Central memory CD8-positive, alpha-beta T cell (primary cell): Measurements from ENCODE around the gene GOLGA8B.
"Not testable (repeated sequence)": the region's sequence is repeated elsewhere in the genome, so short reads cannot be mapped to it uniquely, and the experiment has no call there.

ENCODE experiments used
- ATAC-seq: fragments of 150-1000 bp; cut with Tn5 transposase; replicated peaks from 2 replicates; pipeline ENCODE4 v1.10.0; 2022; ENCODE audit warnings: mild to moderate bottlenecking, moderate FRiP score, moderate number of reproducible peaks; ENCODE audit not compliant: poor library complexity, severe bottlenecking; ENCODE audit errors: extremely low read depth
- DNase-seq, 2 donors: peaks; one replicate each; pipeline ENCODE4 v3.0.0; 2021; ENCODE audit warnings: low spot score in 2 of 2
- H3K27ac Mint-ChIP-seq: one replicate; pipeline ENCODE4 v1.8.0; 2022; ENCODE audit warnings: low read depth, mild to moderate bottlenecking, moderate library complexity, mixed read lengths
- H3K27me3 Mint-ChIP-seq: one replicate; pipeline ENCODE4 v1.8.0; 2022; ENCODE audit warnings: mixed read lengths
- H3K36me3 Mint-ChIP-seq: one replicate; pipeline ENCODE4 v1.8.0; 2022; ENCODE audit warnings: mild to moderate bottlenecking, moderate library complexity, mixed read lengths; ENCODE audit not compliant: insufficient read depth
- H3K4me1 Mint-ChIP-seq: one replicate; pipeline ENCODE4 v1.8.0; 2022; ENCODE audit warnings: mixed read lengths
- H3K4me3 Mint-ChIP-seq: one replicate; pipeline ENCODE4 v1.8.0; 2022; ENCODE audit warnings: mild to moderate bottlenecking, moderate library complexity, mixed read lengths
- H3K9me3 Mint-ChIP-seq: one replicate; pipeline ENCODE4 v1.8.0; 2022; ENCODE audit warnings: mixed read lengths

The GOLGA8B gene

DNA sequence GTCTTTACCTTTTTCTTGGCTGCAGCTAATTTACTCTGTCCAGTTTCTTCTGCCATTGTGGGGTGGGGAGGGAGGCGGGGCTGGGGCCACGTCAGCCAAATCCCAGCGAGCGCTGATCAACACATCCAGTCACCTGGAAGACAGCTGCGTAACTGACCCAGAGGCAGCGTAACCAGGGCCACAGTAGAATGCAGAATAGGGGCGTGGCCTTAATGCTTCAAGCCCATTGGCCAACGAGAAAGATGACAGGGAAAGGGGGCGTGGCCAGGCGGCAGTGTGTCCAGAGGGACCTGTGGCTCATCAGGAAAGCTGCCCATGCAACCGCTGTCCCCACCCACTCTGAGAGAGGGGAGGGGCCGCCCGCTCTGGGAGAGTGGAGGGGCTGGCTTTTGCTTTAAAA lies 47.6 kb downstream of the GOLGA8B start:
- ATAC-seq, H3K27ac Mint-ChIP-seq, DNase-seq, H3K36me3 Mint-ChIP-seq, H3K27me3 Mint-ChIP-seq, H3K4me1 Mint-ChIP-seq, H3K9me3 Mint-ChIP-seq, H3K4me3 Mint-ChIP-seq: not testable (repeated sequence)
